ENCODE measurements around the gene QSER1. TPM values are rescaled to one million over a fixed set of nuclear protein-coding genes. Genes with fewer than 3 reads are reported as not detected.
A peak's percentile ranks its signal among the peaks of the same experiment; 100 is the strongest.
"Not testable (repeated sequence)": the region's sequence is repeated elsewhere in the genome, so short reads cannot be mapped to it uniquely, and the experiment has no call there.

QSER1 gene
- total RNA-seq, 4 donors from 2014 or later: 19.8 to 29.0 (median 22.7) TPM

- 61 to 86% methylated on average over 2 to 3 of the region's 3 CpGs for WGBS, 2 donors (ENCODE audit: low coverage in 1 of 2)
- no peaks in the 10 kb centered on the region for H3K27me3 ChIP-seq
- H3K4me1 ChIP-seq: no peaks in the 10 kb centered on the region
- ATAC-seq: no peak
- H3K36me3 ChIP-seq: no peaks in the 10 kb centered on the region
- no peaks in the 10 kb centered on the region for H3K9me3 ChIP-seq
- H3K4me3 ChIP-seq: no peak overlapping the region
- no peak overlapping the region for H3K27ac ChIP-seq
- TF ChIP-seq, protein P1, sequence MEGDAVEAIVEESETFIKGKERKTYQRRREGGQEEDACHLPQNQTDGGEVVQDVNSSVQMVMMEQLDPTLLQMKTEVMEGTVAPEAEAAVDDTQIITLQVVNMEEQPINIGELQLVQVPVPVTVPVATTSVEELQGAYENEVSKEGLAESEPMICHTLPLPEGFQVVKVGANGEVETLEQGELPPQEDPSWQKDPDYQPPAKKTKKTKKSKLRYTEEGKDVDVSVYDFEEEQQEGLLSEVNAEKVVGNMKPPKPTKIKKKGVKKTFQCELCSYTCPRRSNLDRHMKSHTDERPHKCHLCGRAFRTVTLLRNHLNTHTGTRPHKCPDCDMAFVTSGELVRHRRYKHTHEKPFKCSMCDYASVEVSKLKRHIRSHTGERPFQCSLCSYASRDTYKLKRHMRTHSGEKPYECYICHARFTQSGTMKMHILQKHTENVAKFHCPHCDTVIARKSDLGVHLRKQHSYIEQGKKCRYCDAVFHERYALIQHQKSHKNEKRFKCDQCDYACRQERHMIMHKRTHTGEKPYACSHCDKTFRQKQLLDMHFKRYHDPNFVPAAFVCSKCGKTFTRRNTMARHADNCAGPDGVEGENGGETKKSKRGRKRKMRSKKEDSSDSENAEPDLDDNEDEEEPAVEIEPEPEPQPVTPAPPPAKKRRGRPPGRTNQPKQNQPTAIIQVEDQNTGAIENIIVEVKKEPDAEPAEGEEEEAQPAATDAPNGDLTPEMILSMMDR (IDR thresholded peaks at IDR 0.05): peak in 2 of 4 experiments; percentile 10 to 14
- TF ChIP-seq EP300 (IDR thresholded peaks at IDR 0.05): no peak
These were observed 7.7 kb upstream of the QSER1 start for GRCh38 chr11:32884770-32885384.

- TF ChIP-seq EP300 (IDR thresholded peaks at IDR 0.05): no peak
- no peak for TF ChIP-seq POLR2A (IDR thresholded peaks at IDR 0.05)
- TF ChIP-seq, protein P1 (IDR thresholded peaks at IDR 0.05): no peak
- TF ChIP-seq POLR2AphosphoS5 (IDR thresholded peaks at IDR 0.05): no peak
- no peak for ATAC-seq
These were observed 7.1 kb upstream of the QSER1 start for GRCh38 chr11:32885556-32885955.

GRCh38 chr11:32886180-32886579, 6.4 kb upstream of the QSER1 start:
- no peak for ATAC-seq
- TF ChIP-seq EP300 (IDR thresholded peaks at IDR 0.05): no peak
- TF ChIP-seq POLR2AphosphoS5 (IDR thresholded peaks at IDR 0.05): no peak
- TF ChIP-seq, protein P1 (IDR thresholded peaks at IDR 0.05): no peak
- TF ChIP-seq POLR2A (IDR thresholded peaks at IDR 0.05): no peak

More at GRCh38 chr11:32885556-32885955, 7.1 kb upstream of the QSER1 start:
- H3K27ac ChIP-seq: no peak overlapping the region
- H3K27me3 ChIP-seq: no peaks in the 10 kb centered on the region
- H3K9me3 ChIP-seq: no peaks in the 10 kb centered on the region
- no peaks in the 10 kb centered on the region for H3K36me3 ChIP-seq
- H3K4me1 ChIP-seq: no peaks in the 10 kb centered on the region
- H3K4me3 ChIP-seq: no peak overlapping the region
- 79 to 96% methylated on average over 4 to 5 of the region's 9 CpGs for WGBS, 2 donors (ENCODE audit: low coverage in 1 of 2)

DNA sequence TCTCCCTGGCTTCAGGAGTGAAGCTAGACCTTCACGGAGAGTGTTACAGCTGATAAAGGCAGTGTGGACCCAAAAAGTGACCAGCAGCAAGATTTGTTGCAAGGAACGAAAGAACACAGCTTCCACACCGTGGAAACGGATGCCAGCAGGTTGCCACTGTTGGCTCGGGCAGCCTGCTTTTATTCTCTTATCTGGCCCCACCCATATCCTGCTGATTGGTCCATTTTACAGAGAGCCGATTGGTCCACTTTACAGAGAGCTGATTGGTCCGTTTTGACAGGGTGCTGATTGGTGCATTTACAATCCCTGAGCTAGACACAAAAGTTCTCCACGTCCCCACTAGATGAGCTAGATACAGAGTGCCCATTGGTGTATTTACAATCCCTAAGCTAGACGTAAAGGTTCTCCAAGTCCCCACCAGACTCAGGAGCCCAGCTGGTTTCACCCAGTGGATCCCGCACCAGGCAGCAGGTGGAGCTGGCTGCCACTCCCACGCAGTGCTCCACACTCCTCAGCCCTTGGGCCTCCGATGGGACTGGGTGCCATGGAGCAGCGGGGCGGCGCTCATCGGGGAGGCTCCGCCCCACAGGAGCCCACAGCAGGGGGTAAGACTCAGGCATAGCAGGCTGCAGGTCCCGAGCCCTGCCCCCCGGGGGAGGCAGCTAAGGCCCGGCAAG, 4.8 kb upstream of the QSER1 start:
- not testable (repeated sequence) for H3K4me1 ChIP-seq, H3K27ac ChIP-seq, H3K36me3 ChIP-seq, ATAC-seq, H3K4me3 ChIP-seq, H3K9me3 ChIP-seq, H3K27me3 ChIP-seq
- WGBS, 2 donors (ENCODE audit: low coverage in 1 of 2): 96 to 100% methylated on average over 2 to 7 of the region's 20 CpGs

More at GRCh38 chr11:32886180-32886579, 6.4 kb upstream of the QSER1 start:
- H3K4me3 ChIP-seq: no peak overlapping the region
- H3K27me3 ChIP-seq: no peaks in the 10 kb centered on the region
- H3K36me3 ChIP-seq: no peaks in the 10 kb centered on the region
- 98 to 100% methylated on average over 2 to 3 of the region's 3 CpGs for WGBS, 2 donors (ENCODE audit: low coverage in 1 of 2)
- no peaks in the 10 kb centered on the region for H3K9me3 ChIP-seq
- peaks cover 0 to 1% (median 0%) of the 10 kb centered on the region in 3 donors for H3K4me1 ChIP-seq
- H3K27ac ChIP-seq: no peak overlapping the region

GRCh38 chr11:32888384-32888710, 4.3 kb upstream of the QSER1 start:
- not testable (repeated sequence) for H3K9me3 ChIP-seq, H3K27me3 ChIP-seq, H3K27ac ChIP-seq, H3K4me3 ChIP-seq, ATAC-seq, H3K4me1 ChIP-seq, H3K36me3 ChIP-seq
- WGBS, 2 donors (ENCODE audit: low coverage in 1 of 2): no CpG with 5 or more reads among the region's 17 CpGs

DNA sequence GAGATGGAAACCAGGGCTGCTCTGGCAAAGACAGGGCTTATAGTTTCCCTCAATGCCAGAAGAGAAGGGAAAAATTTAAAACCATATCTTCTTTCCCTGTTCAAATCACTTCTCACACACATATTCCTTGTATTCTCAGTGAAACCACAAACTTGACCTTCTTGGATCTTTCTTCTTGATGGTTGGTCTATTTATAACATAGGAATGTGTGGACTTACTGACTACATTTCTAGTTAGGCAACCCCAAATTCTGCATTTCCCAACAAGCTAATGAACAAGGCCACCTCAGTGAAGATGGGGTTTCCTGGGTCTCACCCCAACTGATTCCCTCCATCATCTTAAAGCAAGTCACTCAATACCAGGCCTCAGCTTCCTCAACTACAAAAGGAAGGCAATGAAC, 3.8 kb upstream of the QSER1 start:
- no peaks in the 10 kb centered on the region for H3K9me3 ChIP-seq
- ATAC-seq: no peak

More for the DNA sequence above, 3.8 kb upstream of the QSER1 start:
- H3K4me3 ChIP-seq: no peak overlapping the region
- H3K36me3 ChIP-seq: no peaks in the 10 kb centered on the region
- H3K4me1 ChIP-seq: peaks cover 0 to 10% (median 0%) of the 10 kb centered on the region in 3 donors
- TF ChIP-seq, protein P1 (IDR thresholded peaks at IDR 0.05): no peak
- no peak for TF ChIP-seq POLR2A (IDR thresholded peaks at IDR 0.05)
- no peak for TF ChIP-seq POLR2AphosphoS5 (IDR thresholded peaks at IDR 0.05)
- TF ChIP-seq EP300 (IDR thresholded peaks at IDR 0.05): no peak
- no peak overlapping the region for H3K27ac ChIP-seq
- H3K27me3 ChIP-seq: no peaks in the 10 kb centered on the region

Measured in gastroesophageal sphincter (tissue), 4 donors.